ENCODE data around the gene SGCD. TPM values are rescaled to one million over a fixed set of nuclear protein-coding genes. Genes with fewer than 3 reads are reported as not detected.

SGCD gene
- total RNA-seq, 1 donor from 2014 or later: 6.0 TPM

DNA sequence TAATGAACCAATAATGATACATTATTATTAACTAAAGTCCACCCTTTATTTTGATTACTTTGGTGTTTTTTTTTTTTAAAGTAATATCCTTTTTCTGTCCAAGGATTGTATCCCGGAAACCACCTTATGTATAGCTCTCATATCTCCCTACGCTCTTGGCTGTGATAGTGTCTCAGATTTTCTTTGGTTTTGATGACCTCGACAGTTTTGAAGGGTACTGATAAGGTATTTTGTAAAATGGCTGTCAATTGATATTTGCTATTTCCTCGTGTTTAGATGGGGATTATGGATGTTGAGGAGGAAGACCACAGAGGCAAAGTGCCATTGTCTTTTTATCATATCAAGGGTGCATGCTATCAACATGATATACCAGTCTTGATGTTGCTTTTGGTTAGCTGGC, 259.0 kb downstream of the SGCD start:
- Histone ChIP-seq H3K27ac (no peak overlapping the region), H3K27me3 (ENCODE audit: low read depth) (no peaks in the 10 kb centered on the region), H3K4me3 (no peak overlapping the region), H3K36me3 (no peaks in the 10 kb centered on the region), H3K9me3 (no peaks in the 10 kb centered on the region), H3K4me1 (no peaks in the 10 kb centered on the region)
- intact Hi-C loops (cut with DNase I): no loop called here
- ATAC-seq (no peak), DNase-seq (no peak)
- TF ChIP-seq, protein P1, sequence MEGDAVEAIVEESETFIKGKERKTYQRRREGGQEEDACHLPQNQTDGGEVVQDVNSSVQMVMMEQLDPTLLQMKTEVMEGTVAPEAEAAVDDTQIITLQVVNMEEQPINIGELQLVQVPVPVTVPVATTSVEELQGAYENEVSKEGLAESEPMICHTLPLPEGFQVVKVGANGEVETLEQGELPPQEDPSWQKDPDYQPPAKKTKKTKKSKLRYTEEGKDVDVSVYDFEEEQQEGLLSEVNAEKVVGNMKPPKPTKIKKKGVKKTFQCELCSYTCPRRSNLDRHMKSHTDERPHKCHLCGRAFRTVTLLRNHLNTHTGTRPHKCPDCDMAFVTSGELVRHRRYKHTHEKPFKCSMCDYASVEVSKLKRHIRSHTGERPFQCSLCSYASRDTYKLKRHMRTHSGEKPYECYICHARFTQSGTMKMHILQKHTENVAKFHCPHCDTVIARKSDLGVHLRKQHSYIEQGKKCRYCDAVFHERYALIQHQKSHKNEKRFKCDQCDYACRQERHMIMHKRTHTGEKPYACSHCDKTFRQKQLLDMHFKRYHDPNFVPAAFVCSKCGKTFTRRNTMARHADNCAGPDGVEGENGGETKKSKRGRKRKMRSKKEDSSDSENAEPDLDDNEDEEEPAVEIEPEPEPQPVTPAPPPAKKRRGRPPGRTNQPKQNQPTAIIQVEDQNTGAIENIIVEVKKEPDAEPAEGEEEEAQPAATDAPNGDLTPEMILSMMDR (IDR thresholded peaks at IDR 0.05): no peak

DNA sequence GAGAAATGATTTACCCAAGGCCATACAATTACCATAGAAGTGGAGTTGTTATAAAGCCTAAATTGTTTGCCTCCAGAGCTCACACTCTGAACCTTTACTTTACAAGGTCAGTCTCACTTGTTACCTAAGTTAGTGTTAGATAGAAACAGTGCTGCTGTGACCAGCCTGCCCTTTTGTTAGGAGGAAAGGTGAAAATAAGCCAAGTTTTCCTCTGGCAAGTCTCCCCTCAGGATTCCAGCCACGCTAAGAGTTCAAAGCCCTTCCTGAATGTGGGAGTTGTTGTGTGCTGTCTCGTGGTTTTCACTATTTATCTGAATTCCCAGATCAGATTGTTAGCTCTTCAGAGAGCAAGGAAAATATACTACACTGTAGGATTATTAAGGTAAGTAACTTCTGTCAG, 260.0 kb downstream of the SGCD start:
- DNase-seq: no peak
- H3K27ac ChIP-seq: no peak overlapping the region
- intact Hi-C loops (cut with DNase I): no loop called here

DNA sequence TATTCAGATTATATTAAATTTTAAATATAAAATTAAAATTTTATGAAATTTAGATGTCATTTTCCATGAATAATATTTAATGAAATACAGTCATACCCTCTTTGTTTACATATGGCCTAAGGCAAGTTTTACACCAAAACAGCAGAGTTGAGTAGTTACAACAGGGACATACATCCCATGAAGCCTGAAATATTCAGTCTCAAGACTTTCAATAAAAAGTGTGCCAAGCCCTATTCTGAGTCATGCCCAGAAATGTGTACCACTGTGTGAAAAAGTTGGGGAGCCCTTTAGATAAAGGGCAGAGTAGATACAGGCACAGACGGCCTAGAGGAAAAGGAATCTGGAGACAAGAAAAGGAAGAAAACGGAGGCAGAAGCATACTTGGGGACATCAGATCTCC, 261.3 kb downstream of the SGCD start:
- no peaks in the 10 kb centered on the region for H3K9me3 ChIP-seq
- no peak overlapping the region for H3K27ac ChIP-seq
- H3K4me3 ChIP-seq: no peak overlapping the region
- no peaks in the 10 kb centered on the region for H3K36me3 ChIP-seq
- no peaks in the 10 kb centered on the region for H3K27me3 ChIP-seq (ENCODE audit: low read depth)
- intact Hi-C loops (cut with DNase I): no loop called here
- ATAC-seq (no peak), DNase-seq (no peak)
- H3K4me1 ChIP-seq: no peaks in the 10 kb centered on the region
- TF ChIP-seq, protein P1 (IDR thresholded peaks at IDR 0.05): no peak

More for the DNA sequence above, 260.0 kb downstream of the SGCD start:
- H3K27me3 ChIP-seq (ENCODE audit: low read depth): no peaks in the 10 kb centered on the region
- no peak overlapping the region for H3K4me3 ChIP-seq
- no peaks in the 10 kb centered on the region for H3K36me3 ChIP-seq
- TF ChIP-seq, protein P1 (IDR thresholded peaks at IDR 0.05): no peak
- ATAC-seq: no peak
- no peaks in the 10 kb centered on the region for H3K4me1 ChIP-seq
- no peaks in the 10 kb centered on the region for H3K9me3 ChIP-seq

DNA sequence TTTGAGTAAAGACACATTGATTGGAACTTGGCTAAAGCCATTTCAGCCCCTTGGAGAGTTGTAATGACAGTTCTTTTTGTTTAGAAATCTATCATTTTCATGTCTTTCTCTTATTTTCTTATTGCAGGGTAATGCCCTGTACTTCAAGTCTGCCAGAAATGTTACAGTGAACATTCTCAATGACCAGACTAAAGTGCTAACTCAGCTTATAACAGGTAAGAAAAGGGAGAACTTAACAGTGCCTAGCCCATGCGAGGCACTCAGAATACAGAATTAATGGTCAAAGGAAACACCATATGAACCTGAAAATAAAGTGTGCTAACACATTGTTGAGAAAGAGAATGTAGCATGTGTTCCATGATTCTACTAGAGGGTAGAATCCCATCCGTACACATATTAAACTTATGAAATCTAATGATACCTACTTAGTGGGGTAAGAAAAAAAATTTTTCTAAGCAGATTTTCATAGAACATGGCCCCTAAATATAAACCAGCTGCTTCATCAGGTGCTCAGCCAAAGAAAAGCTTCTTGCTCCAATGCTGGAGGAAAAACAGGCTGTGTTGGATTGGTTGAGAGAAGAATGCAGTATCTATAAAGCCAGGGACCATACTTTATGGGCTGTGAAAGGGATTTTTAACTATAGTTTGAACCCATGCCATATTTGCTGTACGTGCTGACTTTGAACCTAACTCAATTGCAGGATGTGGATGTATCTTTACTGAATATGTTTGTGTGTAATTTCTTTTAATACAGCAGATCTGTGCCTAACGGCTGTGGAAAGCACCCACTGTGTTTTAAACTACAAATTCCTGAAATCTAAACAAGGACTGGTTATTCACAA, 262.4 kb downstream of the SGCD start:
- no peaks in the 10 kb centered on the region for H3K27me3 ChIP-seq (ENCODE audit: low read depth)
- H3K36me3 ChIP-seq: no peaks in the 10 kb centered on the region
- no peaks in the 10 kb centered on the region for H3K4me1 ChIP-seq
- TF ChIP-seq, protein P1 (IDR thresholded peaks at IDR 0.05): no peak
- intact Hi-C loops (cut with DNase I): no loop called here
- H3K27ac ChIP-seq: no peak overlapping the region
- H3K9me3 ChIP-seq: no peaks in the 10 kb centered on the region
- no peak for ATAC-seq
- no peak for DNase-seq
- H3K4me3 ChIP-seq: no peak overlapping the region

DNA sequence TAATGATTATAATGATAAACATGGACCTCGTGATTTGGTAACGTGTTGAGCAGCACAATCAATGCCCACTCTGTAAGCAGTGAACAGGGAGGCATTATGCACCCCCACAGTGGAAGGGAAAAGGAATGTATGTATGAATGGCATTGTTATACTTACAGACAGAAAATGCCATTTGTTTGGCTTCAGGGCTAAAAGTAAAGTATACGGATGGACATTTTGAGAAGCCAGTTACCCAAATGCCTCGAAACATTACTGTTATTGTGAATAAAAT, 262.9 kb downstream of the SGCD start:
- TF ChIP-seq, protein P1 (IDR thresholded peaks at IDR 0.05): no peak
- Histone ChIP-seq H3K27ac (no peak overlapping the region), H3K9me3 (no peaks in the 10 kb centered on the region), H3K27me3 (ENCODE audit: low read depth) (no peaks in the 10 kb centered on the region), H3K36me3 (no peaks in the 10 kb centered on the region), H3K4me1 (no peaks in the 10 kb centered on the region), H3K4me3 (no peak overlapping the region)
- DNase-seq (no peak), ATAC-seq (no peak)
- intact Hi-C loops (cut with DNase I): no loop called here
